Mucosa of stomach (tissue), 1 donor: ENCODE data around the gene SGPL1.
"Not testable (repeated sequence)": the region's sequence is repeated elsewhere in the genome, so short reads cannot be mapped to it uniquely, and the experiment has no call there.

Experiments used
- H3K27me3 ChIP-seq: one replicate; pipeline ENCODE4 v1.7.0; 2013; ENCODE audit warnings: mild to moderate bottlenecking, low read length; ENCODE audit not compliant: control insufficient read depth, insufficient read depth
- H3K36me3 ChIP-seq: one replicate; pipeline ENCODE4 v1.7.0; 2013; ENCODE audit warnings: low read length; ENCODE audit not compliant: control insufficient read depth, insufficient read depth
- H3K4me1 ChIP-seq: one replicate; pipeline ENCODE4 v1.7.0; 2013; ENCODE audit warnings: mild to moderate bottlenecking, low read length; ENCODE audit not compliant: control insufficient read depth, insufficient read depth
- H3K4me3 ChIP-seq: one replicate; pipeline ENCODE4 v1.7.0; 2013; ENCODE audit warnings: low read length
- H3K9ac ChIP-seq: one replicate; pipeline ENCODE4 v1.7.0; 2013; ENCODE audit warnings: mild to moderate bottlenecking, low read length, moderate library complexity
- H3K9me3 ChIP-seq: one replicate; pipeline ENCODE4 v1.7.0; 2013; ENCODE audit warnings: mild to moderate bottlenecking, low read length, moderate library complexity; ENCODE audit not compliant: control insufficient read depth
- donor health status: Pancreatic carcinoma.

Gene SGPL1

GRCh38 chr10:70815504-70816219 lies at the start of gene SGPL1:
TSS of gene SGPL1 (plus strand) at chr10:70815948. CDS start at chr10:70816854, 906 bp downstream.
- Histone ChIP-seq H3K9ac (peak within 1 kb of the TSS; percentile 73), H3K36me3 (no peaks in the 10 kb centered on the region), H3K4me3 (peak within 1 kb of the TSS; percentile 27), H3K27me3 (no peaks in the 10 kb centered on the region), H3K9me3 (no peaks in the 10 kb centered on the region), H3K4me1 (no peaks in the 10 kb centered on the region)

GRCh38 chr10:70768026-70768685 lies 47.6 kb upstream of the SGPL1 start:
- H3K27me3 ChIP-seq, H3K36me3 ChIP-seq, H3K4me3 ChIP-seq, H3K9ac ChIP-seq, H3K4me1 ChIP-seq, H3K9me3 ChIP-seq: not testable (repeated sequence)

GRCh38 chr10:70769121-70769520 lies 46.6 kb upstream of the SGPL1 start:
- Histone ChIP-seq H3K4me1 (no peaks in the 10 kb centered on the region), H3K9me3 (no peaks in the 10 kb centered on the region), H3K27me3 (peaks cover 3% of the 10 kb centered on the region), H3K4me3 (no peak overlapping the region), H3K36me3 (no peaks in the 10 kb centered on the region), H3K9ac (no peak overlapping the region)

GRCh38 chr10:70770001-70770400 lies 45.7 kb upstream of the SGPL1 start:
- no peak overlapping the region for H3K4me3 ChIP-seq

GRCh38 chr10:70770516-70770915 lies 45.2 kb upstream of the SGPL1 start:
- H3K9ac ChIP-seq, H3K9me3 ChIP-seq, H3K36me3 ChIP-seq, H3K27me3 ChIP-seq, H3K4me1 ChIP-seq, H3K4me3 ChIP-seq: not testable (repeated sequence)

More at GRCh38 chr10:70770001-70770400, 45.7 kb upstream of the SGPL1 start:
- no peak overlapping the region for H3K9ac ChIP-seq
- H3K27me3 ChIP-seq = peaks cover 3% of the 10 kb centered on the region
- no peaks in the 10 kb centered on the region for H3K36me3 ChIP-seq
- no peaks in the 10 kb centered on the region for H3K9me3 ChIP-seq
- H3K4me1 ChIP-seq = no peaks in the 10 kb centered on the region

GRCh38 chr10:70771311-70772194 lies 44.2 kb upstream of the SGPL1 start:
- no peak overlapping the region for H3K9ac ChIP-seq
- no peak overlapping the region for H3K4me3 ChIP-seq
- peaks cover 3% of the 10 kb centered on the region for H3K27me3 ChIP-seq
- H3K4me1 ChIP-seq = no peaks in the 10 kb centered on the region
- no peaks in the 10 kb centered on the region for H3K9me3 ChIP-seq
- no peaks in the 10 kb centered on the region for H3K36me3 ChIP-seq

GRCh38 chr10:70772627-70773026 lies 43.1 kb upstream of the SGPL1 start:
- Histone ChIP-seq H3K27me3 (peaks cover 3% of the 10 kb centered on the region), H3K9ac (no peak overlapping the region), H3K36me3 (no peaks in the 10 kb centered on the region), H3K4me3 (no peak overlapping the region), H3K9me3 (no peaks in the 10 kb centered on the region), H3K4me1 (no peaks in the 10 kb centered on the region)

- Histone ChIP-seq H3K4me3 (no peak overlapping the region), H3K36me3 (no peaks in the 10 kb centered on the region), H3K9me3 (no peaks in the 10 kb centered on the region), H3K9ac (no peak overlapping the region), H3K27me3 (peaks cover under 1% of the 10 kb centered on the region), H3K4me1 (no peaks in the 10 kb centered on the region)
Measured at GRCh38 chr10:70773461-70773860, 42.3 kb upstream of the SGPL1 start.

GRCh38 chr10:70773965-70774809 lies 41.6 kb upstream of the SGPL1 start:
- Histone ChIP-seq H3K27me3 (no peaks in the 10 kb centered on the region), H3K36me3 (no peaks in the 10 kb centered on the region), H3K9me3 (no peaks in the 10 kb centered on the region), H3K4me3 (no peak overlapping the region), H3K9ac (no peak overlapping the region), H3K4me1 (peaks cover 2% of the 10 kb centered on the region)

- H3K4me3 ChIP-seq = no peak overlapping the region
- H3K36me3 ChIP-seq = no peaks in the 10 kb centered on the region
- H3K9ac ChIP-seq = no peak overlapping the region
- no peaks in the 10 kb centered on the region for H3K9me3 ChIP-seq
- peaks cover 10% of the 10 kb centered on the region for H3K4me1 ChIP-seq
- H3K27me3 ChIP-seq = no peaks in the 10 kb centered on the region
Measured at GRCh38 chr10:70774810-70775678, 40.7 kb upstream of the SGPL1 start.
